GM18861 (cell line): ENCODE measurements around the gene CLDND2.

Source experiments
- ATAC-seq: cut with Tn5 transposase; IDR thresholded peaks from one replicate; pipeline ENCODE4 v1.9.1; 2021; ENCODE audit not compliant: unreplicated experiment

CLDND2 gene

GRCh38 chr19:51333836-51334460 lies 34.9 kb downstream of the CLDND2 start:
- ATAC-seq: no peak

DNA sequence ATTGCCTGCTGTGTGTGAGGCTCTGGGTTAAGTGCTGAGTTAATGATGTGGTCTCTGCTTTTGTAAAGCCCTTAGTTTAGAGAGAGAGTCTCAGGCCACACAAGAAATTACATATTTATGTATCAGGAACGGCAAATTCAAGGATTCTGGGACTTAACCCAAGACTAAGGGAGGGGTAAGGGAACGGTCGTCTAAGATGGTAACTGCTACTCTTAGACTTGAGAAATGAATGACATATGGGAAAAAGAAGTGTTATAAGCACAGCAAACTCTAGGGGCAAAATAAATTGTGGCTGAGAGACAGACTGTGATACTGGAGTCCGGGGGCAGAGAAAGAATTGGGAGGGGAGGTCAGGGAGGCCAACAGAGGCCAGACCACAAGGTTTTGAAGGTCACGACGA lies 37.1 kb downstream of the CLDND2 start:
- ATAC-seq: no peak

GRCh38 chr19:51331193-51331592 lies 37.6 kb downstream of the CLDND2 start:
- no peak for ATAC-seq

DNA sequence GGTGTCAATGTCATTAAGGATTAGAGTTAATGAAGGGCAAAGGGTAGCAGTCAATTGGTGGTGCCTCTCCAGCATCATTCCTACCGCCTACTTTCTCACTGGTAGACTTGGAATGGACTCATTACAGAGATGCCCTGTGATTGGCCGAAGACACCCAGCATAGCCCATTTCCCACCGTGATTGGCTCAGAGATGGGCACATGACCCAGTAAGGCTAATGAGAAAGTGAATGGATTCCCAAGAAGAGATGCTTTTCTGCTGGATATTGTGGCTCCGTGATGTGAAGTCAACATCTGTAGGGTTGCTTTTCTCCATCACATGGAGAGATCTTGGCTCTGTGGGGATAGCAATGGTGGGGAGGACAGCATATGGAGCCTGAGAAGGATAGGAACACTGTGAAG lies 38.4 kb downstream of the CLDND2 start:
- ATAC-seq: no peak

DNA sequence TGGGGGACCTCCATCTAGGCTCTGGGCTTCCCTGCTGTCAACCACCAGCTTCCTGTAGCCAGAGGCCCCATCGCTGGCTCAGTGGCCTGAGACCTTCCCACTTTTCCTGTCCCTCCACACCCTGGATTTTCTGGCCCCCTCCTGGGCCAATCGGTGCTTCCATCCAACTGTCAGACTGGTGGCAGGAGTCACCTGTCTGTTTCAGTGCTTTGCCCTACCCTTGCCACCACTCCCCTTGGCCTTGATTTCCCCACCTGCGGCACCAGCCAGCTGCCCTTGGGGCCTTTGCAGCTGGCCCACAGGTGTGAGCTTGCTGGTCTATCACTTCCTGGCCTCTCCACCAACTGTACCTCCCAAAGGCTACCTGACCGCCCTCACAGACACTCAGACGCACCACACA lies 39.4 kb downstream of the CLDND2 start:
- no peak for ATAC-seq

DNA sequence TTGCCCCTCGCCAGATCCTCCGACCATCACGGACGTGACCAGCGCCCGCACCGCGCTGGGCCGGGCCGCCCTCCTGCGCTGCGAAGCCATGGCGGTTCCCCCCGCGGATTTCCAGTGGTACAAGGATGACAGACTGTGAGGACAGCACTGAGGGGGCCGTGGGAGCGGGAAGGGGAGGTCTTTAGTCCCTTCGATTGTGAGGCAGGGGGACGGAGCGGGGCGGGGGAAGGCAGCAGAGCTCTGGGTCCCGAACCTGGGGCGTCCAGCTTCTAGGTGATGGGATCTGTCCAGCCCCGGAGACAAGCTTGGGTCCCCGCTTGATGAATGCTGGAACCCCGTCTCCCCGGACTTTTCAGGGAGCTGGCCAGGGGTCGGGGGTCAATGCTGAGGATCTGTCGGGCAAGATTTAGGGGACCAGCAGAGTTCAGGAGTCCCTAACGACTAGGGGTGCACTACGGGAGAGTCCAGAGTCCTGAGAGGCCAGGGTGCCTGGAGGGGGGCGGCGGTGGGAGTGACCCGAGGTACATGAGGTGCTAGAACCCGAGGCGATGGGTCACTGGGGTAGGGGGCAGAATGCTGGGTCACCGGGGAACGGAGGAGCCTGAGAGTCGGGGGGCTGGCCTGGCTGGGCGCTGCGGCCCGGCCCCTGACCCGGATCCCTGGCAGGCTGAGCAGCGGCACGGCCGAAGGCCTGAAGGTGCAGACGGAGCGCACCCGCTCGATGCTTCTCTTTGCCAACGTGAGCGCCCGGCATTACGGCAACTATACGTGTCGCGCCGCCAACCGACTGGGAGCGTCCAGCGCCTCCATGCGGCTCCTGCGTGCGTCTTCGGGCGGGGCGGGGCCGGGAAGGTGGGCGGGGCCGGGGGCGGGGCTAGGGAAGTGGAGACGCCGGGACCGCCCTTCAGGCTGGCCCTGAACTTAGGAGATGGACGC lies 41.5 kb downstream of the CLDND2 start:
- ATAC-seq: no peak

GRCh38 chr19:51326216-51327065 lies 42.4 kb downstream of the CLDND2 start:
- no peak for ATAC-seq

DNA sequence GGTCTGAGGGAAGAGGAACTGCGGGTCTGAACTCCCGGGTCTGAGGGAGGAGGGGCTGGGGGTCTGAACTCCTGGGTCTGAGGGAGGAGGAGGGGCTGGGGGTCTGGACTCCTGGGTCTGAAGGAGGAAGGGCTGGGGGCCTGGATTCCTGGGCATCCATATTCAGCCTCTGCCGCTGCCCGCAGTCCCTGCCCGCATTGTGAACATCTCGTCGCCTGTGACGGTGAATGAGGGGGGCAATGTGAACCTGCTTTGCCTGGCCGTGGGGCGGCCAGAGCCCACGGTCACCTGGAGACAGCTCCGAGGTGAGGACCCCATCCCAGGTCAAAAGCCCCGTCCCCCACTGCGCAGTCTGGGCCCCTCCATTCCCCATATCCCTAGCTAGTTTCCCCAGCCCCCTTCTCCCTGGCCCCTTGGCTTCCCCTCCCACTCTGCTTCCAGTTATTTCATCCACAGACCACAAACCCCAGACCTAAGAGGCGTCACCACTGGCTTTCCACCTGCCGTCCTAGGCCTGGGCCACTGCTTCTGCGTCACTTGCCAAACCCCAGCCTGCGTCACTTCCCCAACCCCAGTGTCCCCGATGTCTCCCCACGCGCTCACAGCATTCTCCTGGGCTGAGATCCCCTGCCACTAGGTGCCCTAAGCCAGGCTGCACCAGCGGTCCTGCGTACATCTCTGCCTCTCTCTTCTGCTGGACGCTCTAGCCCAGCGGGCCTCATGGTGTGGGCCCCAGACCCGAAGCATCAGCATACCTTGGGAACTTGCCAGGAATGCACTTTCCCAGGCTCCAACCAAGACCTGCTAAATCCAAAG lies 43.4 kb downstream of the CLDND2 start:
- no peak for ATAC-seq

- no peak for ATAC-seq
Measured at GRCh38 chr19:51324167-51324481, 44.7 kb downstream of the CLDND2 start.

GRCh38 chr19:51323481-51324166 lies 45.2 kb downstream of the CLDND2 start:
- no peak for ATAC-seq

- ATAC-seq: no peak
Measured at GRCh38 chr19:51321799-51322198, 47.0 kb downstream of the CLDND2 start.

DNA sequence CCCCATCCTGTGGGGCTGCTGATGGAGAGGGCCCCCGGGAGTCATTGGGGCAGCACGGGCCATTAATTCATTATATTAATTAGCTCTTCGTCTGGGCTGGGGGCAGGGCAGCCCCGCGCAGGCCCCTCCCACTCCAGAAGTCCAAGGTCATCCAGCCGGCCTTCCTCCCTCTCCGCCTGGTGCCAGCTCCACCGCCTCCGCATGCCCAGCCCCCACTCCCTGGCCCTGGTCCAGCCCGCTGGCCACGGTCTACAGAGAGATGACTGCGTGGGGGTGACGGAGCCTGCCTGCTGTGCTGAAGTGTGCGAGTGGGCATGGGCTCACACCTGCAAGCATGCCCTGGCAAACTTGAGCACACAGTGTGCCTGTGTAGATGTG lies 48.5 kb downstream of the CLDND2 start:
- ATAC-seq: no peak

DNA sequence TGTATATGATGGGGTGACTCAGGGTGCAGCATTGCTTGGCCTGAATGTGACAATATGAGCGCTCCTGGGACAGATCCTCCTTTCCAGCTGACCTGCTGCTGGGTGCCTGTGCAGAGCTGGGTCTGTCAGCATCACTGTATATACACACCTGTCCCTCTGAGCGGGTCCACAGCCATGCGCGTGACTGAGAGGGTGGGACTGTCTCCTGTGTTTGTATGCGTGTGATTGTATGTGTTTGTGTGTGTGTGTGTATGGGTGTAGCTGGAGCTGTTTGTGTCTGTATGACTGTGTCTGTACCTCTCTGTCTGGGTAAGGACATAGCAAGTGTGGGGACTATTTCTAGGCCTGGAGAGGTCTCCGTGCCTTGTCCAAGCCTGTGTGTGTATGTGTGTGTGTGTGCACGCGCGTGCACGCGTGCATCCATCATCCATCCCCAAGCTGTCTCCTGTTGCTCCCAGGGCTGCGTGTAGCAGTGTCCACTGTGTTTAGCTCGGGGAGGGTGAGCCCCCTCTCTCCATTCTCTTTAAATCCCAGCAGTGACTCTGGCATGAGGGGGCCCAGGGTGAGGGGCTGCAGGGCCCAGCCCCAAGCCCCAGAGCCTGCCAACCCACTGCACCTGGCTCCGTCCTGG lies 49.0 kb downstream of the CLDND2 start:
- ATAC-seq: no peak

DNA sequence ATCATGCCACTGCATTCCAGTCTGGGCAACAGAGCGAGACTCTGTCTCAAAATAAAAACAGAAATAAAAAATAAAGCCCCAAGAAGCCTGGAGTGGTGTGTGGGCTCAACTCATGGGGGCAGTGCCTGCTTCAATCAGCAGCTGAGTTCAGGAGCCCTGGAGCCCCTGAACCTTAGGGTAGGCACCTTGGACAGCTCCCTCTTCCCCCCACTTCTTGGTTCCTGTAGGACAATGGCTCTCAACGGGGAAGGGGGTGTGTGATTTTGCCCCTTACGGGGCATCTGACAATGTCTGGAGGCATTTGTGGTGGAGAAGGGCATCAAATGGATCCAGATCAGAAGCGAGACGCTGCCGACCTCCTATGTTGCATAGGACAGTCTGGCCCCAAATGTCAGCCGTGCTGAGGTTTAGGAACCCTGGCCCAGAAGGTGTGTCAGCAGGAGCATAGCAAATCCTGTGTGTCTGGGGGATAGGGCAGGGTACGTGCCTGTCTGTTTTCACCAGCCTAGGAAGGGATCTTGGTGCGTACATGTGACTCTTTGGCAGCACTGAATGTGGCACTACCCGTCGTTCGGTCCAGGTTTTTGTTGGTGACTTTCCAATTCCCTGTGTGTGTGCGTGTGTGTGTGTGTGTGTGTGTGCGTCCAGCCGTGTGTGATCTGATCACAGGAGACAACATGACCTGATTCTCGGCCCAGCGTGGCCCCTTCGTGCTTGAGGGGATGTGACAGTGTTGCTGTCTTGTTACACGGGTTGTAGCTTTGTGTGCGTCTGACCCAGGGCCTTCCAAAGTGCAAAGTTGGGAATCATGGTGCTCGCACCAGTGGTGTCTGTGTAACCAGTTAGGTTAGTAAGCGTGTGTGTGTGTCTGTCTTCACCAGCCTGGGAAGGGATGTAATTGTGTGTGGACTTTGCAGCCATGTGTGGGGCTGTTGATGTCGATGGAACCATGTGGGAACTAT lies 49.8 kb downstream of the CLDND2 start:
- no peak for ATAC-seq

DNA sequence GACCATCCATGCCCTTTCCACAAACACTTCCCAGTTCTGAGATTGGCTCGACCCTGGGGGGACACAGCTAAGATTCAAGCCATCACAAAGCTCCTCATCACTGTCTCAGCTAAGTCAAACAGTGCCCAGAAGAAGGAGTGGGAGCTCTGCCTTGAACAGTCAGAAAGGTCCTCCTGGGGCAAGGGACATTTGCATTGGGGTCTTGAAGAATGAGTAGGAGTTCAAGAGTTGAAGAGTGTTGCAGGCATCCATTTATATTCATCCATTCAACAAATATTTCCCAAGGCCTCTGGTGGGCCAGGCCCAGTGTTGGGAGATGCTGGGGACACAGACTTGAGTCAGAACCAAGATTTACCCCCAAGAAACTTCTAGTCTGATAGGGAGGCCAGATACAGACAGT lies 50.8 kb downstream of the CLDND2 start:
- ATAC-seq: no peak

DNA sequence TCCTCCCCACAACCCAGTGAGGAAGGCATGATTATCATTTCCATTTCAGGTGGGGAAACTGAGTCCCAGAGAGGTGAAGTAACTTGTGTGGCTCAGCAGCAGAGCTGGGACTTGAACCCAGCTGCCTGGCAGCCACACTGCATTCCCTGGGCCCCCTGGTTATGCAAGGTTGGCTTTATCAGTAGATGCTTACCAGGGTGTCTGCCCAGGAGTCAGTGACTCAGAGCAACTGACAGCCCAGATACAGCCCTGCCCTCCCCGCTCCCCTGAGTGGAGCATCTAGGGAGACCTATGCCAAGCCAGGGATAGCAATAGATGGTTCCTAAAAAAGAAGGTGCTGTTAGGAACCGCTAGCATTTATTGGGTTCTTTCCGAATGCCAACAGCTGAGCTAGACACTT lies 51.4 kb downstream of the CLDND2 start:
- no peak for ATAC-seq
